BJ (cell line): ENCODE data around the gene BCAT1. TPM values are rescaled to one million over a fixed set of nuclear protein-coding genes. Genes with fewer than 3 reads are reported as not detected.

Experiments
- CTCF ChIA-PET: fragments of 350-600 bp; formaldehyde crosslinking; extraction: SDS; loops from one replicate; lab custom pipeline; 2021; ENCODE audit warnings: antibody characterized with exemption, inconsistent platforms; lab: Yijun Ruan, JAX
- POLR2A ChIA-PET: fragments of 300-600 bp; sonication (Branson Sonifier 250); formaldehyde crosslinking; extraction: SDS; loops from one replicate; lab custom pipeline; 2021; ENCODE audit warnings: antibody characterized with exemption; lab: Charles Lee
- DNase-seq: peaks from one replicate; pipeline ENCODE4 v3.0.0-alpha.2; 2011; ENCODE audit warnings: low read depth
- H3K27me3 ChIP-seq: 2 replicates; pipeline ENCODE4 v1.6.0; 2011; ENCODE audit warnings: low read length; ENCODE audit not compliant: control insufficient read depth, insufficient read depth
- H3K36me3 ChIP-seq: 2 replicates; pipeline ENCODE4 v1.5.1; 2011; ENCODE audit warnings: low read length; ENCODE audit not compliant: control insufficient read depth, insufficient read depth
- H3K4me3 ChIP-seq: 2 replicates; pipeline ENCODE4 v1.5.1; 2011; ENCODE audit warnings: low read depth, mild to moderate bottlenecking, control low read depth, low read length
- CTCF ChIP-seq: IDR thresholded peaks from 2 replicates; pipeline ENCODE4 v1.5.1; 2011; ENCODE audit warnings: low read depth, mild to moderate bottlenecking, control low read depth, inconsistent platforms, low read length, moderate library complexity; ENCODE audit not compliant: insufficient read depth
- polyA plus RNA-seq: library from polyadenylated mRNA; depleted of rRNA; stranded (reverse); fragments of >200 nt; gene quantifications from 2 replicates; pipeline ENCODE4 v1.2.3, GENCODE V29; 2011

BCAT1 gene
- polyA plus RNA-seq, 1 experiment = 13.2 TPM

DNA sequence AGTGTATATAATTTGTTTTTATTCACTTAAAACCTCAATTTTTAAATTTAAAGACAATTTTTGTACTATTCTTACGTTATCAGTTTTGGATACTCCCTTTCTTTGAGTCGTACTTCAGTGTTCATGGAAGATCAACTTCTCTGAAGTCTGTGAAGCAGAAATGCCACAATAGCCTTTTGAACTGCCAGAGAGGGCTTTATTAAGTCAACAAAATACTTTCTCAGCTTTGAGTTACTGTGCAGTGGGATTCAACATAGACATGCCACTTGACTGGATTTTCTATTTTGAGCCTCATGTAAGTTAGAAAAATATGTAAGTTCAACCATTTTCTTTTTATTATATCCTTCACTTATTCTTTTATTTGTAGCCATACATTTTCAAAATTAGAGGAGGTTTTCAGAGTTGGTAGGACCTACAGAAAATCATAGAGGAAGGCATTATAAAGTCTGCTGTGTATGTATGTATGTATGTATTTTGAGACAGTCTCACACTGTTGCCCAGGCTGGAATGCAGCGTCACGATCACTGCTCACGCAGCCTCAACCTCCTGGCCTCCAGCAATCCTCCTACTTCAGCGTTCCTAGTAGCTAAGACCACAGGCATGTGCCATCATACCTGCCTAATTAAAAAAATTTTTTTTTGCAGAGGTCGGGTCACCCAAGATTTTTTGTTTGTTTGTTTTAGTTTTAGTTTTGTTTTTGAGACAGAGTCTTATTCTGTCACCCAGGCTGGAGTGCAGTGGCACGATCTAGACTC is 31.3 kb upstream of the BCAT1 start:
- ChIA-PET CTCF (interaction anchor here (0.6 to 1.5 kb wide), 3 partner anchors 12 to 20 kb away, joined by 3 to 5 read pairs (median 4); no protein-coding TSS in a partner anchor), POLR2A (no interaction called here)
- TF ChIP-seq CTCF = no peak
- DNase-seq = no peak
- Histone ChIP-seq H3K27me3 (no peaks in the 10 kb centered on the region), H3K36me3 (no peaks in the 10 kb centered on the region), H3K4me3 (no peak overlapping the region)

DNA sequence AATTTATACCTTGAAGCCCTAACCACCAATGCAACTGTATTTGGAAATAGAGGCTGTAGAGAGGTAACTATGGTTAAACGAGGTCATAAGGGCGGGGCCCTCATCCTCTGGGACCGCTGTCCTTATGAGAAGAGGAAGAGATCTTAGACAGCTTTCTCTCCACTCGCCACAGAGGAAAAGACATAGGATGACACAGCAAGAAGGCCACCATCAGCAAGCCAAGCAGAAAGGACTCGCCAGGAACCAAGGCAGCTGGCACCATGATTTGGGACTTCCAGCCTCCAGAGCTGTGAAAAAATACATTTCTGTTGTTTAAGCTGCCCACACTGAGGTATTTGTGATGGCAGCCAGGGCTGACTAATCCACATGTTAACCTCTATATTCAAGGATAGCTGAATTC is 30.4 kb upstream of the BCAT1 start:
- no peaks in the 10 kb centered on the region for H3K36me3 ChIP-seq
- H3K4me3 ChIP-seq = no peak overlapping the region
- ChIA-PET POLR2A (no interaction called here), CTCF (interaction anchor here (1.2 to 1.5 kb wide), 2 partner anchors 13 to 19 kb away, joined by 3 read pairs; no protein-coding TSS in a partner anchor)
- H3K27me3 ChIP-seq = no peaks in the 10 kb centered on the region
- no peak for DNase-seq
- TF ChIP-seq CTCF = no peak

GRCh38 chr12:24977711-24978110 is 28.8 kb upstream of the BCAT1 start:
- CTCF ChIA-PET = no interaction called here
- no peak for DNase-seq

DNA sequence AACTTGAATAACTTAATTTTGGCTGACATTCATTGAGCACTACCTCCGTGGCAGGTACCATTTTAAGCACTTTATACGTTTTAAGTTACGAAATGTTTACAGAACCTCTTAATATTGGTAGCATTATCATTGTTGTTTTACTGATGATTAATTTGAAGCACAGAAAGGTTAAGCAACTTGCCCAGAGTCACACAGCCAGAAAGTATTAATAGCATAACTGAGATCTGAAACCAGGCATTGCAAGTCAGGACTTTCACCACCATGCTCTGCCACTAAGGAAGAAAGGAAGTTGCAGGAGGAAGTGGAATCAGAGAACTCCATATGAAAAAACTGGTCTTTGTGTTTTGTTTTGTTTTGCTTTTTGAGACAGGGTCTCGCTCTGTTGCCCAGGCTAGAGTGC is 28.2 kb upstream of the BCAT1 start:
- no peak for TF ChIP-seq CTCF
- H3K36me3 ChIP-seq = no peaks in the 10 kb centered on the region
- POLR2A ChIA-PET = no interaction called here
- CTCF ChIA-PET = interaction anchor here (0.9 kb wide), 1 partner anchor 56 kb away, joined by 3 read pairs; no protein-coding TSS in a partner anchor
- no peaks in the 10 kb centered on the region for H3K27me3 ChIP-seq
- no peak overlapping the region for H3K4me3 ChIP-seq
- DNase-seq = no peak

More at GRCh38 chr12:24977711-24978110, 28.8 kb upstream of the BCAT1 start:
- TF ChIP-seq CTCF = no peak
- Histone ChIP-seq H3K27me3 (no peaks in the 10 kb centered on the region), H3K36me3 (no peaks in the 10 kb centered on the region), H3K4me3 (no peak overlapping the region)
- POLR2A ChIA-PET = no interaction called here

DNA sequence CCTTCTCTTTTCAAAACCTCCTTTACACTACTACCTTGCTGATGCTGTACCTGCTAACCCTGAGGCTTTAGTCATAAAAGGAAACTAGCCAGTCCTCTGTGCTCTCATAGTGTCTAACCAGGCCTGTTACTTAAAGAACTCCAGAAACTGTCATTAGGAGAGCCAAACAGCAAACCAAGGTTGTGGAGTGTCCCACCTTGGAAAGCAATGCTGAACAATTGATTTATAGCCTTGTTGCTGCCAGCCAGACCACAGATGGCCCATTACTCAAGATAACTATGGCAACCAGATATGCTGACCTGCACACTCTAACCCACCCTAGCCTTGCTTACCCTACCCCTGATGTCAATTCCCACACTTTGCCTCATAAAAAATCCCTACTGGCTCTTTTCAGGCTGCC is 26.5 kb upstream of the BCAT1 start:
- ChIA-PET CTCF (no interaction called here), POLR2A (no interaction called here)
- no peak for TF ChIP-seq CTCF
- Histone ChIP-seq H3K27me3 (no peaks in the 10 kb centered on the region), H3K36me3 (no peaks in the 10 kb centered on the region), H3K4me3 (no peak overlapping the region)
- DNase-seq = no peak
